Urinary bladder (tissue), 4 donors: ENCODE data around the gene FERMT3. TPM values are rescaled to one million over a fixed set of nuclear protein-coding genes. Genes with fewer than 3 reads are reported as not detected.
"Not testable (repeated sequence)": the region's sequence is repeated elsewhere in the genome, so short reads cannot be mapped to it uniquely, and the experiment has no call there.

Experiments
- DNase-seq: peaks from one replicate; pipeline ENCODE4 v3.0.0-alpha.2; 2015; ENCODE audit errors: extremely low spot score
- H3K27ac ChIP-seq: one replicate; pipeline ENCODE4 v1.5.1; 2013; ENCODE audit warnings: low read depth, mild to moderate bottlenecking, moderate library complexity
- H3K36me3 ChIP-seq: one replicate; pipeline ENCODE4 v1.6.1; 2013; ENCODE audit warnings: mild to moderate bottlenecking, moderate library complexity; ENCODE audit not compliant: insufficient read depth
- H3K4me1 ChIP-seq: one replicate; pipeline ENCODE4 v1.6.1; 2013; ENCODE audit warnings: mild to moderate bottlenecking, moderate library complexity; ENCODE audit not compliant: insufficient read depth
- H3K4me3 ChIP-seq: one replicate; pipeline ENCODE4 v1.5.1; 2013; ENCODE audit warnings: low read depth, low read length
- WGBS: extraction: QIAGEN DNeasy Blood & Tissue Kit; methylation state at CpG from one replicate; pipeline ENCODE4 v1.1.7; 2013; 5-methylcytosine and 5-hydroxymethylcytosine counted together
- polyA plus RNA-seq: library from polyadenylated mRNA; stranded (reverse); fragments of 200-250 nt; gene quantifications from one replicate; pipeline ENCODE4 v1.2.3, GENCODE V29; 2013
- total RNA-seq: library from RNA; depleted of rRNA; stranded (reverse); fragments of >200 nt; gene quantifications from one replicate; pipeline ENCODE4 v1.2.3, GENCODE V29; 2014
- donor health status: healthy with polysubstance abuse.
- donor health status: healthy.

The FERMT3 gene
- total and polyA plus RNA-seq, 2 donors: 7.8 to 16.8 TPM

DNA sequence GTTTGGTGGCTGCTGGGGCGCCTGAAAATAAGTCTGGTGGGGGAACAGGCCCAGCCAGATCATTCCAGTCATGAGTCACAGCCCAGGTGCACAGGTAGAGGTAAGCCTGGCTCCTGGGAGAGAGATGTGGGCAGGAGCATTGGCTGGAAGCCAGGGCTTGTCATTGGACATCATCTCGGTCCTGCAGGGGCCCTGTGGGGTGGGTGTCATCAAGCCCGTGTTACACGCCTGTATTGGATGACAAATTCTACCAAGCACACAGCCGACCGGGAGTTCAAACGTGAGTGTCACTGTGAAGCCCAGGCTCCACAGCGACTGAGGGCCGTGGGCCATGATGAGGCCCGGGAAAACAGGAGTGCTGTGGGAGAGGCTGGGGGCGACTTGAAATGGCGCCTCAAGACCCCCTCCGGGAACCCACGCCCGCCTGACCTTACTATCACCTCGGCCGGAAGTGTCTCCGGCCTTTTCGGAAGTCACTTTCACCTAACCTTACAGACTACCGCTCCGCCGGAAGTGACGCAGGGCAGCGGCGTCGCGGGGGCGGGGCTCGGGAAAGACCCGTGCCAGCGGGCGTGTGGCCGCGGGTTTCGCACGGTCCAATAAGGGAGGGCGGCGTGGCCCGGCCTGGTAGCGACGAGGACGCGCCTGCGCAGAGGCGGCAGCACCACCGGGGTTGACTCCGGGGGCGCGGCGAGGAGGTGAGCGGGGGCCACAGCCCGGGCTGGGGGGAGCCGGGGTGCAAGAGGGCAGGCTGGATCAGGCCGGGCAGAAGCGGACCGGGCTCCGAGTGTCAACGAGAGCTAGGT, 34.1 kb downstream of the FERMT3 start, which contains the start of gene FKBP2:
TSS of gene FKBP2 (plus strand) at position 661 of the 806 bp plus-strand sequence. CDS start 1,293 bp downstream, outside the sequence.
- Histone ChIP-seq H3K27ac (peak within 1 kb of the TSS; percentile 99), H3K4me1 (no peaks in the 10 kb centered on the region), H3K4me3 (peak within 1 kb of the TSS; percentile 81), H3K36me3 (no peaks in the 10 kb centered on the region)
- 1% methylated on average over 58 of the region's 58 CpGs for WGBS
- DNase-seq: peak; percentile 88

DNA sequence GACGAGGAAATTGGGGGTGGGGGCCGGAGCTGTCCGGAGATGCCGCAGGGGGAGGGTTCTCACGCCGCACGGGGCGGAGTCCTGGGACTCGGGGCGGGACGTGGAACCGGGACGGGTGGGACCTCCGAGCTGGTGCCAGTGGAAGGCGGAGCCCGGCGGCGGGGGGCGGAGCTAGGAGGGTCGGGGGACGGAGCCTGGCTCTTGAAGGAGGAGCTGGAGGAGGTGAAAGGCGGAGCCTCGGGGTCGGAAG, 34.6 kb downstream of the FERMT3 start:
- Histone ChIP-seq H3K27ac (peak overlapping the region; percentile 99), H3K36me3 (no peaks in the 10 kb centered on the region), H3K4me1 (no peaks in the 10 kb centered on the region), H3K4me3 (peak overlapping the region; percentile 34)
- peak; percentile 97 for DNase-seq
- WGBS: 2% methylated on average over 24 of the region's 24 CpGs

DNA sequence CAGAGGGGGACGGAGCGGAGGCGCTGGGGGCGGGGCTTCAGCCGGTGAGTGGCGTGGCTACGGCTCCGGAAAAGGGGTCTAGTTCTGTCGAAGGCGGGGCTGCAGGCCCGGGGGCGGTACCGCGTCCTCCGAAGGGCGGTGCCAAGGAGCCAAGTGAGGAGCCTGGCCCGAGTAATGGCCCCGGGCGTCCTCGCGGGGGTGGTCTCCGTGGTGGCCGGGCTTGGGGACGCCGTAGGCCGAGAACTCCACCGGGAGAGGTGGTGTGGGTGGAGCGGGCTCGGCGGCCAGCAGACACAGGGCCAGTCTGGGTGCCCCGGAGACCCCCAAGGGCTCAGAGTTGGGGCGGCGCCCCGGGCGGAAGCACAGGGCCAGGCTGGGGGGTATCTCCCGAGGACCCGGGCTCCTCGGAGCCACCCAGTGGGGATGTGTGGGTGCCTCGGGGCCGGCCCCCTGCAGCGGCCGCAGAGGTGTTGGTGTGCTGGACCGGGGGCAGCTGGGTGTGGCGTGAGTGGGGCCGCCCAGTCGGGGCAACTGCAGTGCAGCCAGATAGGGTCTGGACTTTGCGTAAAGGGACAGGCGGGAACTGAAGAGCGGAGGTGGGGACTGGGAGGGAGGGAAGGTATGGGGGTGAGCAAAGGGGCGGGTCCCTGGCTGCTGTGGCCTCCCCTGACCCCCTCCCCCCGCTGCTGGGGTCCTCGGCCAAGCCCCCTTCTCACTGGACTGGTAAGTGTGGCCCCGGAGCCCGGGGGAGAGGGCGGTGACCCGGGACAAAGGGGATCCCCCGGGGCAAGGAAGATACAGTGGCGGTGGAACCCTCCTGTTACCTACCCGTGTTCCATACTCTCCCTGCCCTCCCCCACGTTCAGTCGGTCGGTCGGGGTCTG, 35.2 kb downstream of the FERMT3 start:
- no peaks in the 10 kb centered on the region for H3K36me3 ChIP-seq
- DNase-seq: no peak
- H3K4me1 ChIP-seq: no peaks in the 10 kb centered on the region
- H3K27ac ChIP-seq: peak overlapping the region; percentile 95
- under 1% methylated on average over 63 of the region's 63 CpGs for WGBS
- peak overlapping the region; percentile 81 for H3K4me3 ChIP-seq

DNA sequence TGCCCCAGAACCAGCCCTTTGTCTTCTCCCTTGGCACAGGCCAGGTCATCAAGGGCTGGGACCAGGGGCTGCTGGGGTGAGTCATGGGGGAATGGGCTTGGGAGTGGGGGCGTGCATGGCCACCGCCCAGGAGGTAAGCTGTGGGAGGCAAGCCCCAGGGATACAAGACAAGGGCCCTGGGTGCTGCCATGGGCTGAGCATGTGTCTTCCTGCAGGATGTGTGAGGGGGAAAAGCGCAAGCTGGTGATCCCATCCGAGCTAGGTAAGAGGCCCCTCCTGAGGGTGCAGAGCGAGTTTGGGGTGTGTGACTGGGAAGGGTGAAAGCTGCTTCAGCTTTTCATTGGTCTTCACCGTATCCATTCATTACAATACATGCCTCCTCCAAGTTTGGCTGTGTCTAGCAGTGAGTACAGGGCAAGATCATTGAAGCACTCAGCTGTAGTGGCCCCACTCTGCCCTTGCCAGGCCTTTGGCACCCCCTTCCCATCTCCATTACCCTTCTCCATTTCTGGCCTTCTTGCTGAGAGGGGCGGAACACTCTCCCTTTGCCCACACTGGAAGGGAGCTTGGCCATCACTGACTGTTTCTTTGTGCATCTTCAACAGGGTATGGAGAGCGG, 36.8 kb downstream of the FERMT3 start:
- DNase-seq: no peak
- H3K4me3 ChIP-seq: no peak overlapping the region
- H3K36me3 ChIP-seq: no peaks in the 10 kb centered on the region
- H3K27ac ChIP-seq: no peak overlapping the region
- no peaks in the 10 kb centered on the region for H3K4me1 ChIP-seq
- WGBS: 82% methylated on average over 8 of the region's 8 CpGs

DNA sequence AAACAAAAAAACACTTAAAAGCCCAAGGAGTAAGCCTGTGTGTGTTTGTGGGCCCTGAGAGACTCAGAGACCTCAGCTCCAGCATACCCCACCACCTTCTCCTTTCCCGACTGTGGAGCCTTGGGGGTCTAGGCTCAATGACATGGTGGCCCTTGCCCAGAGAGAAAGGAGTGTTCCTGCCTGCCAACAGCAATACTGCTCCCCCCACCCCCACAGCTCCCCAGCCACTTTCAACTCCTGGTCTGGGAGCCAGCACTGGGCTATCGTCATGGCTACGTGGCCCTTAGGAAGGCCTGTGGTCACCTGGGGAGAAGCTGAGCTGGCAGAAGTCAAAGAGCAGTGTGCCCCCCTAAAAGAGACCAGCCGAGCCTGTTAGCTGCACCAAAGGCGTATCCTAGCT, 37.6 kb downstream of the FERMT3 start:
- no peak for DNase-seq
- H3K4me1 ChIP-seq: no peaks in the 10 kb centered on the region
- no peak overlapping the region for H3K4me3 ChIP-seq
- whole genome bisulfite sequencing: 65% methylated on average over 5 of the region's 5 CpGs
- no peaks in the 10 kb centered on the region for H3K36me3 ChIP-seq
- H3K27ac ChIP-seq: no peak overlapping the region

DNA sequence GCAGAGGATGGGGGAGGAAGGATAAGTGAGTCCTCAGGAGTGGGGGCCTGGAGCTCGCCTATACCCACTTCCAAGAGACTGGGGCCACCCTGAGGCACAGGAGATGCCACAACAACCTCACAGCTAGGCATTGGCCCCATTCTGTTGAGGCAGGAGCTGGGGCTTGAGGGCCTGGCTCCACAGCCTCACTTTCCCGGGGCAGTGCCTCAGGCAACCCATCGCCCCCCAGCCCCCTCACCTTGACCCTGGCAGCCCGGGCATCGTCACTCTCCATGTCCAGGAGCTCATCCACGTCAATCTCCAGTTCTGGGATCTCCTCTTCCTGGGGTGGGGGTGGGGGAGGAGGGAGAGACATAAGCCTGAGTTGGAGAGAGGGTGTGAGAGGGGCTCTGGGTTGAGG, 38.4 kb downstream of the FERMT3 start:
- Histone ChIP-seq H3K36me3 (no peaks in the 10 kb centered on the region), H3K27ac (peak overlapping the region; percentile 62), H3K4me1 (no peaks in the 10 kb centered on the region), H3K4me3 (no peak overlapping the region)
- DNase-seq: no peak
- WGBS: 42% methylated on average over 6 of the region's 6 CpGs

DNA sequence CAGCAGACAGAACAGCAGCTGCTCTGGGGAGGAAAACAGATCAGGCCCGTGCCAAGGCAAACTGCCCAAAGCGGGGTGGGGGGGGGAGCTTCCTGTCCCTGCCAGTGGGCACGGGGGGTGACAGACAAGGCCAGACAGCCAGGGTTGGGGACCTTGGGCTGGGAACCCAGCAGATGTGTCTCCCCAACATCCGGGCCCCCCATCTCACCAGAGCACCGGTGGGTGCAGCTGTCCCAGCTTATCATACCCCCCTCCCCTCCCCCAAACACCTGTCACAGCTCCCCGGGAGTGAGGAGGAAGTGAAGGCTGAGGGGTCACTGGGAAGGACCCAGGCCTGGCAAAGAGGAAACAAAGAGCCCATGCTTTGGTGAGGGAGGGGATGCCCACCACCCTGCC, 38.9 kb downstream of the FERMT3 start:
- H3K36me3 ChIP-seq: no peaks in the 10 kb centered on the region
- 11% methylated on average over 6 of the region's 6 CpGs for WGBS
- H3K27ac ChIP-seq: peak overlapping the region; percentile 62
- H3K4me3 ChIP-seq: peak overlapping the region; percentile 56
- H3K4me1 ChIP-seq: no peaks in the 10 kb centered on the region
- DNase-seq: no peak

DNA sequence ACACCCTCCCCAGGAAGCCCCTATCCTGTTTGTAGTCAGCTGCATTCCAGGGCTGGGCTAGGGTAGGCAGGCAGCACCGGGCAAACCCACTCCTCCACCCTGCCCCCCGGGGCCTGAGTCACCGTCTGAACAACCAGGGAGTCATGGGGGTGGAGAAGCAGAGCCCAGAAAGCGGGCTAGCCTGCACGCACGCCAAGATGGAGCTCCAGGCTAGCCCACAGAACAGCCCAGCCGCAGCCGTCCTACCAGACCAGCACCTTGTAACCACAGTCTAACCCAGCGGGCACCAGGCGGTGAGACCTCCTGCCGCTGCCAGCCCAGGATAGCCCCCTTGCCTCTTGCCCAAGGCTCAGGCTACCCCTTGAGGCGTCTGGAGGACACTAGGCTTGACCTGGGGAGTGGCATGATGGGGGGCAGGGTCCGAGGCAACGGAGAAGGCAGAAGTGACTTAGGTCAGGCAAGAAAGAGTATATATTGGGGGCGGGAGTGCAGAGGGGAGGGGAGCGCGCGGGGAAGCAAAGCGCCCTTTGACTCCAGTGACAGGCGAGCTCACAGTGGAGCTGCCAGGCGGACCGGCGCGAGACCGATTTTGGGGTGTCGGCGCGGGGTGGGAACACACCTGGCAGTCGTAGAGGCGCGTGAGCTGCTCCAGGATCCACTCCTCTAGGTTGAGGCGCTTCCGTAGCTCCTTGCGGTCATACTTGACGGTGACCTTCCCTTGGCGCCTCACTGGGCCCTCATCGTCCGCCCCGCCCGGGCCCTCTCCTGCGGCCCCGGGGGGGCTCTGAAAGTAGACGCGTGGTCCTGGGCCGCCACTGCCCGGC, 39.5 kb downstream of the FERMT3 start:
- peak overlapping the region; percentile 56 for H3K4me3 ChIP-seq
- H3K36me3 ChIP-seq: no peaks in the 10 kb centered on the region
- WGBS: under 1% methylated on average over 46 of the region's 46 CpGs
- no peak for DNase-seq
- peak overlapping the region; percentile 62 for H3K27ac ChIP-seq
- H3K4me1 ChIP-seq: no peaks in the 10 kb centered on the region

DNA sequence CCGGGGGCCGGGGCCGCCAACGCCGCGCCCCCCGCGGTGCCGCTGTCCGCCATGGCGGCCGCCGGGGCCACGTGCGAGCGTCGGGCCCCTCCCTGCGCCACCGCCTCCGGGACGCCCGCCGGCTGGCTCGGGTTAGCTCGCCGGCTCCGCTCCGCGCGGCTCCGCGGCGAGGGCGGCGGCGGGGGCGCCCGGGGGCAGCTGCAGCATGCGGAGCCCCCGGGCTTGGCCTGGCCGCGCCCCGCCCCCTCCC, 40.0 kb downstream of the FERMT3 start:
- WGBS: under 1% methylated on average over 43 of the region's 43 CpGs
- H3K27ac ChIP-seq, H3K4me1 ChIP-seq, H3K36me3 ChIP-seq, DNase-seq: not testable (repeated sequence)
- peak overlapping the region; percentile 56 for H3K4me3 ChIP-seq

DNA sequence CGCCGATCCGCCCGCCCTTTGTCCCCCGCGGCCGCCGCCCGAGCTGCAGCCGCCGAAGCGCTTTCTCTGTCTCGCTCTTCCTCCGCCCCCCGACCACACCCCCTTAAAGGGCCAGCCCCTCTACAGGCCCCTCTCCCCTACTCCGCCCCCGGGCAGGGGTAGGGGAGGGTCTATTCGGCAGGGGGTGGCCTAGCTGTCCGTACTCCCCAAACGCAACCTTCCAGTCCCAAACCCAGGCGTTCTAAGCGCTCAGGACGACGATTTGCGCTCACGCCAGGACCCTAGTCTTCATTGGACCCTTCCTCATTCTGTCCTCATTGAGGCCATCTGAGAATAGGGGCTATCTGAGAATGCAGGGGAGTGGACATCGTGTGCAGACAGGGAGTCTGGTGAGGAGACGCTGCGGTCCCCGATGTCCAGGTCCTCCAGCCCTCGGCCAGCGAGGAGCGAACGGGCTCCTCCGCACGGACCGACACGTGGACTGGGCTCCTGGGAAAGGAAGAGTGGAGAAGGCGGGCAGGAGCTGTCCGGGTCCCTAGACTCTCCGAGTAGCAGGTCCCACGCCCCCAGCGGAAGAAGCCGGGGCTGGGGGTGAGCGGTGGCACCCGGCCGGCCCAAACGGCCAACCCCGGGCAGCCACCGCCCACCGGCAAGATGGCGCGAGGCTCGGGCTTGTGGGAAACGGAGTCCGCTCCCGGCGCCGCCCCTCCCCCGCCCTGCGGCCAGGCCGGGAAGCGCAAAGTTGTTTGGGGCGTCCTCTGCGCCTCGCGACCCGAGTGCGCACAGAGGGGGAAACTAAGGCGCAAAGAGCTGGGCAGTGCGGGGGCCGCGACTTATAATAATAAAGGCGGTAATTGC, 40.6 kb downstream of the FERMT3 start, which contains the start of gene PPP1R14B:
TSS of gene PPP1R14B (minus strand) at position 73 of the 858 bp plus-strand sequence. CDS start 270 bp downstream, outside the sequence.
- no peaks in the 10 kb centered on the region for H3K36me3 ChIP-seq
- WGBS: under 1% methylated on average over 74 of the region's 74 CpGs
- peak within 1 kb of the TSS; percentile 56 for H3K4me3 ChIP-seq
- peak within 1 kb of the TSS; percentile 83 for H3K27ac ChIP-seq
- no peak for DNase-seq
- H3K4me1 ChIP-seq: no peaks in the 10 kb centered on the region

DNA sequence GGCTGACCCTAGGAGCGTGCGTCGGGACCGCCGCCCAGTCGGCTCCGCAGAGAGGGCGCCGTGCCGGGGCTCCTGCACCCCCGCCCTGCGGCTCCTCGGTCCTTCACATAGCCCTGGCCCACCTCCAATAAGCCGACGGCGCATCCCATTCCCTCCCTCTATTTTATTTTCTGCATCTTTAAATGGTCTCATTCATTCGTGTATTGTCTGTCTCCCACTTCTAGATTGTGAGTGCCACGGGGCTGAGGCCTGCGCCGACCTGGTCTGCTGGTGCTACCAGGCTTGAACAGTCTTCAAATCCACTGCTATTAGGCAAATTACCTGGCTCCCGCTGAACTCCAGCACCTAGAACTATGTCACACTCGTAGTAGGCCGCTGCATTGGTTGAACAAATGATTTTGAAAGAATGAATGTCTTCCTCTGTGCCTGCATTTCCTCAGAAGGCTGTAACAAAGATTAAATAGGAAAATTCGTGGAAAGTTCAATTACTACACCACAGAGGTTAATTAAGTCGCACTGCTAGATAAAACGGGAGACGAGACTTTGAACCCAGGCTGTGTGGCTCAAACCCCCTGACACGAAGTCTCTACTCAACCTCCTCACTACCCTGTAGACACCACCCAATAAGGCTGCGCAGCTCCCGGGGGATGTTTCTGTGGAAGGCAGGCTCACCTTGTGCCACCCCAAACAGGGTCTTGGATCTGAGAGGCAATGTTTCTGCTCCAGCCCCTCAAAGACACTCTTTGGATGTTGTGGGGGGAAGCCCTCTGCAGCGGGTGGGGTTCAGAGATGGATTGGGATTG, 41.4 kb downstream of the FERMT3 start:
- no peak overlapping the region for H3K27ac ChIP-seq
- H3K4me1 ChIP-seq: no peaks in the 10 kb centered on the region
- WGBS: 41% methylated on average over 31 of the region's 31 CpGs

DNA sequence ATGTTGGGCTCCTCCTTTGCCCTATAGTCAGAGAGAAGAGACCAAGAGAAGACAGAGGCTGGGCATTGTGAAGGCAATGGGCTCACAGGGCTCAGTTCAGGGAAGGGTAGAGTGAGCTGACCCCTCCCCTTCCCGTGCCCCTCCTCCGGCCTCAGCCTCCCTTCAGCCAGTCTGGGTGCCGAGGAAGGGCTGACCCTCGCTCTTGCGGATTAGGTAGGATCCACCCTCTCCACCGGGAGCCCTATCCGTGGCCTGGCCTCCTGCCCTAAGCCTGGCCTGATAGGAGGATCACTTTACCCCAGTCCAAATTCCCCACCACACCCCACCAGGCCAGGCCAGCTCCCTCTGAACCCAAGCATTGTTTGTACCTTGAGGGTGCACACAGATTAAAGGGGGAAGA, 42.1 kb downstream of the FERMT3 start:
- Histone ChIP-seq H3K36me3 (no peaks in the 10 kb centered on the region), H3K4me3 (no peak overlapping the region), H3K27ac (no peak overlapping the region), H3K4me1 (no peaks in the 10 kb centered on the region)
- 79% methylated on average over 7 of the region's 7 CpGs for WGBS
- no peak for DNase-seq

More for the DNA sequence above, 41.4 kb downstream of the FERMT3 start:
- no peak for DNase-seq
- peak overlapping the region; percentile 56 for H3K4me3 ChIP-seq
- H3K36me3 ChIP-seq: no peaks in the 10 kb centered on the region
